GM15510 (cell line): ENCODE data around the gene ST7.

ENCODE experiments used
- POLR2A ChIP-seq: IDR thresholded peaks from 3 replicates; pipeline ENCODE4 v1.6.1; 2011; ENCODE audit warnings: borderline replicate concordance; ENCODE audit not compliant: insufficient read length; ENCODE audit errors: extremely low read depth

ST7 gene

GRCh38 chr7:116966601-116967000 lies 13.3 kb downstream of the ST7 start:
- TF ChIP-seq POLR2A: no peak

GRCh38 chr7:116967254-116967922 lies 14.1 kb downstream of the ST7 start:
- no peak for TF ChIP-seq POLR2A

GRCh38 chr7:116967983-116968382 lies 14.7 kb downstream of the ST7 start:
- TF ChIP-seq POLR2A: no peak

GRCh38 chr7:116968631-116969030 lies 15.3 kb downstream of the ST7 start:
- no peak for TF ChIP-seq POLR2A

GRCh38 chr7:116969371-116969902 lies 16.1 kb downstream of the ST7 start:
- no peak for TF ChIP-seq POLR2A

GRCh38 chr7:116970238-116970910 lies 17.1 kb downstream of the ST7 start:
- TF ChIP-seq POLR2A: no peak

- no peak for TF ChIP-seq POLR2A
These were observed 18.6 kb downstream of the ST7 start for GRCh38 chr7:116971869-116972268.

- no peak for TF ChIP-seq POLR2A
These were observed 23.9 kb downstream of the ST7 start for GRCh38 chr7:116977172-116977571.

GRCh38 chr7:116978006-116978405 lies 24.7 kb downstream of the ST7 start:
- no peak for TF ChIP-seq POLR2A

GRCh38 chr7:116979430-116979829 lies 26.1 kb downstream of the ST7 start:
- TF ChIP-seq POLR2A: no peak

- TF ChIP-seq POLR2A: no peak
These were observed 27.1 kb downstream of the ST7 start for GRCh38 chr7:116980354-116980753.

GRCh38 chr7:116981939-116982338 lies 28.6 kb downstream of the ST7 start:
- TF ChIP-seq POLR2A: no peak

GRCh38 chr7:116984511-116984910 lies 31.2 kb downstream of the ST7 start:
- no peak for TF ChIP-seq POLR2A

GRCh38 chr7:116984917-116985316 lies 31.6 kb downstream of the ST7 start:
- no peak for TF ChIP-seq POLR2A

GRCh38 chr7:116985575-116985974 lies 32.3 kb downstream of the ST7 start:
- TF ChIP-seq POLR2A: no peak
